ENCODE data around the gene MYOG. TPM values are rescaled to one million over a fixed set of nuclear protein-coding genes. Genes with fewer than 3 reads are reported as not detected.

The MYOG gene
- total RNA-seq, 1 experiment from 2014 or later, result not detected

GRCh38 chr1:203095061-203095690, 9.4 kb upstream of the MYOG start:
- CTCF ChIA-PET, result no interaction called here

GRCh38 chr1:203093754-203094410, 8.1 kb upstream of the MYOG start:
- intact Hi-C loops (cut with micrococcal nuclease), result no loop called here
- Histone ChIP-seq H3K9ac (ENCODE audit: low read length) (no peak overlapping the region), H2AFZ (ENCODE audit: low read length) (no peak overlapping the region), H3K79me2 (ENCODE audit: low read length) (no peaks in the 10 kb centered on the region), H3K4me1 (ENCODE audit: insufficient read depth, low read length) (no peaks in the 10 kb centered on the region), H3F3A (ENCODE audit: low read length, unreplicated experiment) (no peaks in the 10 kb centered on the region), H3K27me3 (ENCODE audit: low read length) (peaks cover 35% of the 10 kb centered on the region), H3K9me3 (ENCODE audit: low read length) (peaks cover 11% of the 10 kb centered on the region; the same call in 1 of the 2 replicates), H3K9me2 (replicated peaks; ENCODE audit: low read length) (no peaks in the 10 kb centered on the region), H3K27ac (ENCODE audit: low read length) (no peak overlapping the region), H3K4me2 (ENCODE audit: low read length) (no peak overlapping the region), H3K36me3 (ENCODE audit: low read depth, low read length) (no peaks in the 10 kb centered on the region), H3K4me3 (ENCODE audit: low read length) (no peak overlapping the region), H4K20me1 (ENCODE audit: low read length) (no peaks in the 10 kb centered on the region)
- ATAC-seq (no peak), DNase-seq (no peak)
- CTCF ChIA-PET, result no interaction called here
- no peak for TF ChIP-seq EZH2 (IDR thresholded peaks at IDR 0.05; ENCODE audit: low read length, unreplicated experiment)
- BruUV-seq (replicated peaks), result no TSS peak
- POLR2A ChIA-PET (ENCODE audit: unreplicated experiment), result no interaction called here

More at GRCh38 chr1:203095061-203095690, 9.4 kb upstream of the MYOG start:
- intact Hi-C loops (cut with micrococcal nuclease), result no loop called here
- H3K9me2 ChIP-seq (replicated peaks; ENCODE audit: low read length), result no peaks in the 10 kb centered on the region
- H3F3A ChIP-seq (ENCODE audit: low read length, unreplicated experiment), result no peaks in the 10 kb centered on the region
- no peak for TF ChIP-seq EZH2phosphoT487 (IDR thresholded peaks at IDR 0.05; ENCODE audit: borderline replicate concordance, low read length)
- no peak for TF ChIP-seq CTCF (conservative IDR thresholded peaks at IDR 0.05; ENCODE audit: low read depth, low read length)
- TF ChIP-seq EZH2 (IDR thresholded peaks at IDR 0.05; ENCODE audit: low read length, unreplicated experiment), result no peak
- H3K36me3 ChIP-seq (ENCODE audit: low read depth, low read length), result no peaks in the 10 kb centered on the region
- no peaks in the 10 kb centered on the region for H3K4me1 ChIP-seq (ENCODE audit: insufficient read depth, low read length)
- POLR2A ChIA-PET (ENCODE audit: unreplicated experiment), result no interaction called here
- H3K4me3 ChIP-seq (ENCODE audit: low read length), result no peak overlapping the region
- H2AFZ ChIP-seq (ENCODE audit: low read length), result no peak overlapping the region
- H3K27me3 ChIP-seq (ENCODE audit: low read length), result peaks cover 25% of the 10 kb centered on the region
- H3K9ac ChIP-seq (ENCODE audit: low read length), result no peak overlapping the region
- H3K4me2 ChIP-seq (ENCODE audit: low read length), result no peak overlapping the region
- no peaks in the 10 kb centered on the region for H3K79me2 ChIP-seq (ENCODE audit: low read length)
- no peaks in the 10 kb centered on the region for H4K20me1 ChIP-seq (ENCODE audit: low read length)
- ATAC-seq (no peak), DNase-seq (no peak)
- no TSS peak for BruUV-seq (replicated peaks)
- H3K27ac ChIP-seq (ENCODE audit: low read length), result no peak overlapping the region
- H3K9me3 ChIP-seq (ENCODE audit: low read length), result peaks cover 11% of the 10 kb centered on the region; the same call in 1 of the 2 replicates

GRCh38 chr1:203091761-203092330, 6.0 kb upstream of the MYOG start:
- no peaks in the 10 kb centered on the region for H3F3A ChIP-seq (ENCODE audit: low read length, unreplicated experiment)
- no peak overlapping the region for H3K9ac ChIP-seq (ENCODE audit: low read length)
- no peaks in the 10 kb centered on the region for H3K79me2 ChIP-seq (ENCODE audit: low read length)
- no peaks in the 10 kb centered on the region for H3K9me2 ChIP-seq (replicated peaks; ENCODE audit: low read length)
- H3K27me3 ChIP-seq (ENCODE audit: low read length), result peaks cover 36% of the 10 kb centered on the region
- ChIA-PET POLR2A (ENCODE audit: unreplicated experiment) (no interaction called here), CTCF (no interaction called here)
- H3K4me1 ChIP-seq (ENCODE audit: insufficient read depth, low read length), result no peaks in the 10 kb centered on the region
- peaks cover 11% of the 10 kb centered on the region; the same call in 1 of the 2 replicates for H3K9me3 ChIP-seq (ENCODE audit: low read length)
- no peak for DNase-seq
- H3K36me3 ChIP-seq (ENCODE audit: low read depth, low read length), result no peaks in the 10 kb centered on the region
- H3K4me3 ChIP-seq (ENCODE audit: low read length), result no peak overlapping the region
- no peak for ATAC-seq
- H4K20me1 ChIP-seq (ENCODE audit: low read length), result no peaks in the 10 kb centered on the region
- TF ChIP-seq EZH2 (IDR thresholded peaks at IDR 0.05; ENCODE audit: low read length, unreplicated experiment) (no peak), EZH2phosphoT487 (IDR thresholded peaks at IDR 0.05; ENCODE audit: borderline replicate concordance, low read length) (no peak), CTCF (conservative IDR thresholded peaks at IDR 0.05; ENCODE audit: low read depth, low read length) (no peak)
- H3K4me2 ChIP-seq (ENCODE audit: low read length), result no peak overlapping the region
- no peak overlapping the region for H3K27ac ChIP-seq (ENCODE audit: low read length)
- no TSS peak for BruUV-seq (replicated peaks)
- no peak overlapping the region for H2AFZ ChIP-seq (ENCODE audit: low read length)
- intact Hi-C loops (cut with micrococcal nuclease), result no loop called here
